ENCODE measurements around the gene DNAH14. TPM values are rescaled to one million over a fixed set of nuclear protein-coding genes. Genes with fewer than 3 reads are reported as not detected.

DNAH14 gene
- polyA plus RNA-seq, 1 donor from 2014 or later: 24.9 TPM

GRCh38 chr1:224894915-224895314 lies 34.6 kb upstream of the DNAH14 start:
- H3K79me2 ChIP-seq (replicated peaks; ENCODE audit: insufficient read depth, low read length): no peaks in the 10 kb centered on the region
- TF ChIP-seq SMC3 (conservative IDR thresholded peaks at IDR 0.05; ENCODE audit: poor library complexity) (no peak), CTCF (IDR thresholded peaks at IDR 0.05; ENCODE audit: poor library complexity, severe bottlenecking) (no peak), RAD21 (conservative IDR thresholded peaks at IDR 0.05) (no peak), POLR2AphosphoS5 (IDR thresholded peaks at IDR 0.05) (no peak), EZH2 (IDR thresholded peaks at IDR 0.05; ENCODE audit: borderline replicate concordance, insufficient read depth, low read length, poor library complexity, severe bottlenecking) (no peak), EP300 (conservative IDR thresholded peaks at IDR 0.05; ENCODE audit: poor library complexity, severe bottlenecking) (no peak), TAF1 (IDR thresholded peaks at IDR 0.05; ENCODE audit: low read depth) (no peak), MXI1 (conservative IDR thresholded peaks at IDR 0.05; ENCODE audit: poor library complexity, severe bottlenecking) (no peak), REST (IDR thresholded peaks at IDR 0.05; ENCODE audit: borderline replicate concordance) (no peak)
- no peaks in the 10 kb centered on the region for H4K20me1 ChIP-seq (ENCODE audit: insufficient read depth)
- H3K9ac ChIP-seq (ENCODE audit: low read length): no peak overlapping the region
- H3K36me3 ChIP-seq (ENCODE audit: insufficient read depth, low read length): no peaks in the 10 kb centered on the region
- no peak overlapping the region for H3K4me3 ChIP-seq (ENCODE audit: low read length)
- no peak overlapping the region for H2AFZ ChIP-seq (ENCODE audit: low read depth, low read length)
- H3K27ac ChIP-seq (ENCODE audit: low read length): no peak overlapping the region
- no peaks in the 10 kb centered on the region for H3K9me3 ChIP-seq (ENCODE audit: low read length)
- H3K27me3 ChIP-seq (ENCODE audit: insufficient read depth, low read depth, low read length): no peaks in the 10 kb centered on the region
- no peak overlapping the region for H3K4me2 ChIP-seq (ENCODE audit: low read length)
- H3F3A ChIP-seq (ENCODE audit: insufficient read depth, low read length, poor library complexity, severe bottlenecking): no peaks in the 10 kb centered on the region
- H3K9me2 ChIP-seq (ENCODE audit: insufficient read depth, low read length): no peaks in the 10 kb centered on the region

GRCh38 chr1:224896130-224896781 lies 33.2 kb upstream of the DNAH14 start:
- H3K9me3 ChIP-seq (ENCODE audit: low read length): no peaks in the 10 kb centered on the region

More at GRCh38 chr1:224896130-224896781, 33.2 kb upstream of the DNAH14 start:
- Histone ChIP-seq H3K27ac (ENCODE audit: low read length) (no peak overlapping the region), H3K79me2 (replicated peaks; ENCODE audit: insufficient read depth, low read length) (no peaks in the 10 kb centered on the region), H3K27me3 (ENCODE audit: insufficient read depth, low read depth, low read length) (no peaks in the 10 kb centered on the region), H3K4me3 (ENCODE audit: low read length) (no peak overlapping the region), H3K9me2 (ENCODE audit: insufficient read depth, low read length) (no peaks in the 10 kb centered on the region), H3K4me2 (ENCODE audit: low read length) (no peak overlapping the region), H3F3A (ENCODE audit: insufficient read depth, low read length, poor library complexity, severe bottlenecking) (no peaks in the 10 kb centered on the region), H2AFZ (ENCODE audit: low read depth, low read length) (no peak overlapping the region), H4K20me1 (ENCODE audit: insufficient read depth) (no peaks in the 10 kb centered on the region), H3K9ac (ENCODE audit: low read length) (no peak overlapping the region), H3K36me3 (ENCODE audit: insufficient read depth, low read length) (no peaks in the 10 kb centered on the region)
- no peak for TF ChIP-seq CTCF (IDR thresholded peaks at IDR 0.05; ENCODE audit: poor library complexity, severe bottlenecking)
- TF ChIP-seq EZH2 (IDR thresholded peaks at IDR 0.05; ENCODE audit: borderline replicate concordance, insufficient read depth, low read length, poor library complexity, severe bottlenecking): no peak
- TF ChIP-seq POLR2AphosphoS5 (IDR thresholded peaks at IDR 0.05): no peak
- TF ChIP-seq MXI1 (conservative IDR thresholded peaks at IDR 0.05; ENCODE audit: poor library complexity, severe bottlenecking): no peak
- no peak for TF ChIP-seq REST (IDR thresholded peaks at IDR 0.05; ENCODE audit: borderline replicate concordance)
- no peak for TF ChIP-seq RAD21 (conservative IDR thresholded peaks at IDR 0.05)
- TF ChIP-seq EP300 (conservative IDR thresholded peaks at IDR 0.05; ENCODE audit: poor library complexity, severe bottlenecking): no peak
- no peak for TF ChIP-seq SMC3 (conservative IDR thresholded peaks at IDR 0.05; ENCODE audit: poor library complexity)
- no peak for TF ChIP-seq TAF1 (IDR thresholded peaks at IDR 0.05; ENCODE audit: low read depth)
